ENCODE results near the gene MYO1D.
A peak's percentile ranks its signal among the peaks of the same experiment; 100 is the strongest.

Gene MYO1D

GRCh38 chr17:32810690-32811089, 66.2 kb downstream of the MYO1D start:
- no peak for DNase-seq
- no peaks in the 10 kb centered on the region for H3K36me3 ChIP-seq (replicated peaks)
- H3K27ac ChIP-seq = no peak overlapping the region
- no peak for TF ChIP-seq CTCF (IDR thresholded peaks at IDR 0.05; ENCODE audit: low read depth, low read length, missing control alignments)
- no peak overlapping the region for H3K4me3 ChIP-seq (ENCODE audit: low read depth, low read length)
- in situ Hi-C loops (cut with HindIII; ENCODE audit: low pct_ligation_motif_present, low sequenced_read_pairs) = no loop called here
- H3K27me3 ChIP-seq (replicated peaks) = no peaks in the 10 kb centered on the region

- H3K27ac ChIP-seq = no peak overlapping the region
- in situ Hi-C loops (cut with HindIII; ENCODE audit: low pct_ligation_motif_present, low sequenced_read_pairs) = no loop called here
These were observed 69.3 kb downstream of the MYO1D start for GRCh38 chr17:32807577-32807976.

GRCh38 chr17:32806646-32807045, 70.3 kb downstream of the MYO1D start:
- no peak for TF ChIP-seq CTCF (IDR thresholded peaks at IDR 0.05; ENCODE audit: low read depth, low read length, missing control alignments)
- no peaks in the 10 kb centered on the region for H3K27me3 ChIP-seq (replicated peaks)
- in situ Hi-C loops (cut with HindIII; ENCODE audit: low pct_ligation_motif_present, low sequenced_read_pairs) = no loop called here
- H3K4me3 ChIP-seq (ENCODE audit: low read depth, low read length) = no peak overlapping the region
- DNase-seq = no peak
- no peak overlapping the region for H3K27ac ChIP-seq
- no peaks in the 10 kb centered on the region for H3K36me3 ChIP-seq (replicated peaks)

More at GRCh38 chr17:32807577-32807976, 69.3 kb downstream of the MYO1D start:
- TF ChIP-seq CTCF (IDR thresholded peaks at IDR 0.05; ENCODE audit: low read depth, low read length, missing control alignments) = no peak
- H3K4me3 ChIP-seq (ENCODE audit: low read depth, low read length) = no peak overlapping the region
- H3K36me3 ChIP-seq (replicated peaks) = no peaks in the 10 kb centered on the region
- no peaks in the 10 kb centered on the region for H3K27me3 ChIP-seq (replicated peaks)
- DNase-seq = no peak

GRCh38 chr17:32805029-32805976, 71.6 kb downstream of the MYO1D start:
- TF ChIP-seq CTCF (IDR thresholded peaks at IDR 0.05; ENCODE audit: low read depth, low read length, missing control alignments) = no peak
- no peaks in the 10 kb centered on the region for H3K36me3 ChIP-seq (replicated peaks)
- no peak overlapping the region for H3K4me3 ChIP-seq (ENCODE audit: low read depth, low read length)
- no peak overlapping the region for H3K27ac ChIP-seq
- in situ Hi-C loops (cut with HindIII; ENCODE audit: low pct_ligation_motif_present, low sequenced_read_pairs) = no loop called here
- no peaks in the 10 kb centered on the region for H3K27me3 ChIP-seq (replicated peaks)
- DNase-seq = peak; percentile 26

- no peak for DNase-seq
- TF ChIP-seq CTCF (IDR thresholded peaks at IDR 0.05; ENCODE audit: low read depth, low read length, missing control alignments) = no peak
- in situ Hi-C loops (cut with HindIII; ENCODE audit: low pct_ligation_motif_present, low sequenced_read_pairs) = no loop called here
- Histone ChIP-seq H3K4me3 (ENCODE audit: low read depth, low read length) (no peak overlapping the region), H3K36me3 (replicated peaks) (no peaks in the 10 kb centered on the region), H3K27ac (no peak overlapping the region), H3K27me3 (replicated peaks) (no peaks in the 10 kb centered on the region)
These were observed 73.4 kb downstream of the MYO1D start for GRCh38 chr17:32803544-32803943.

Measured in brain microvascular endothelial cell (primary cell).